NCI-H345 treated with DMSO at 0.1 percent for 48 hours (cell line): ENCODE data around the gene DIAPH3.

Experiments used
- DNase-seq: peaks from one replicate; lab custom pipeline; 2025; ENCODE audit not compliant: unreplicated experiment; lab: John Stamatoyannopoulos, UW

The DIAPH3 gene

DNA sequence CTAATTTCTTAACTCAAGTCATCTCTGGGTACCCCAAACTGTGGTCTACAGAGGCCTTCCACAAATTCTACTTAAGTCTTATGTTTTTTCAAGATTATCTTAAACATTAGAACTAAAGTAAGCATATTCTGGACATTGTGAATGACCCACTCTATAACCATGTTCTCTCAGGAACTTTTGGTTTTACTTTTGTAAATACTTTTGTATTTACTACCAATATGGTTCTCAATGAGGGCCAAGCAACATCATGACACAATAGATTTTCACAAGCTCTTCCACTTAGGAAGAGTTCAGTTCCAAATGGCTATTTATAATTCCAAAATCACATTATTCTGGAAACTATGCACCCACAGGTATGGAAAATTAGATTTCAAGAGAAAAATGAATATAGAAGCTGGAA, 10.8 kb downstream of the DIAPH3 start:
- DNase-seq: no peak

DNA sequence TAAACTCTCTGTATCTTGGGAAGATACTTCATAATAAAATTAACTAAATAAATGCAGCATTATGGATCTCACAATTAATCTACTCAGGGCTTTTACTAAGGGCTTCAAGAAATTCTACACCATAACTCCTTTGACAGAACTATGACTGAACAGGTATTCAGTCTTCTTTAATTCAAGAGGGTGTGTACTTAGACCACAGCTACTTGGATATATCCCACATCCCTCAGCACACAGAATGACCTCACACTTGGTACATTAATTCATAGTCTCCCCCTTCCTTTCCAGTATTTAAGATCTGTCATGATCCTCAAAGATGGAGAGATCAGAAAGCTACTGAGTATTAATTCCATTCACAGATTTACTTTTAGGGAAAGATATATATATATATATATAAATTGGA, 11.6 kb downstream of the DIAPH3 start:
- DNase-seq: no peak

DNA sequence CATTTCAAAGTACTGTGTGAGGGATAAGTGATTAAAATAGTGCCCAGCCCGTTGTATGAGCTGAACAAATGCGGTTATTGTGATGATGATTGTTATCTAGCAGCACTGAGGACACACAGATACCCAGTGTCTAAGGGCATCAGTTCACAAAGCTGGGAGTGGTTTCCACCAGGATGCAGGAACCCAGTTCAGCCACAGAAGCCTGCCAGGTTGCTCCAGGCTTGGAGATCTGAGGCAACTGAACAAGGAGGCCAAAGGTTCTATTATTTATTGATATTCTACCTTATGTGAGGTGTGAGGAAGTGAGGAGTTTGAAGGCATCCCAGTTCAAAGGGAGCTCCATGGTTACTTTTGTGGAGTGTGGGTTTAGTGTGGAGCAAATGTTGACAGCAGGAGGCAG, 13.2 kb downstream of the DIAPH3 start:
- DNase-seq: no peak

DNA sequence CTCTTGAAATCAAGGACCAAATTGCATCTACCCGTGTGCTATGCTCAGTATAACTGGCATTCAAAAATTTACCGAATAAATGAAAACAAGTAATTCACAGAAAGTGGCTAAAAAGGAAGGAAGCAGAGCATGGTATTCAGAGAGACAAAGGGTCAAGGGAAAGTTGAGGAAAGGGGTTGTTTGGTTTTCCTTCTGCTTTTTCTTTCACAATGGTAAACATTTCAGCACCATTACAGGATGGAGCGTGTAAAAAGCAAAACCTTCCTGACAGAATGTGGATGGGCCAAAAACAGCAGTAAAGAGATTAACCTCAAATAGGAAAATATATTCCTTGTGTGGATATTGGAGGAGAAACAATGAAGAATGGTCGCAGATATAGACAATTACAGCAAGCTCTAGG, 14.8 kb downstream of the DIAPH3 start:
- DNase-seq: no peak

DNA sequence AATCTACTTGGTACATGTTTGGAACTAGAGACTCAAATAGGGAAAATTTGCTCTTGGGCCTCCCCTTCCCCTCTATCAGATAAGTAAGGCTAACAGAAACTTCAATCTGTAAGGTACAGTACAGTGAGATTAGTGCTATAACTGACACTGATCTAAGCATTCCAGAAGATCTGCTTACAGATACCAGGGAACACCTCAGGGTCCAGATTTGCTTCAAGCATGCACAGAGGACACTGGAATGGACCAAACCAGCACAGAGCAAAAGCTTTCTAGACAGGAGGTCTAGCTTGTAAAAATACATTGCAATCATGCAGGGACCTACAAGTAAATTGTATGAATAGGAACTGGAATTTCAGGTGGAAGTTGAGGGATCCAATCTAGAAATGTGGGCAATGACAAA, 16.4 kb downstream of the DIAPH3 start:
- DNase-seq: no peak

DNA sequence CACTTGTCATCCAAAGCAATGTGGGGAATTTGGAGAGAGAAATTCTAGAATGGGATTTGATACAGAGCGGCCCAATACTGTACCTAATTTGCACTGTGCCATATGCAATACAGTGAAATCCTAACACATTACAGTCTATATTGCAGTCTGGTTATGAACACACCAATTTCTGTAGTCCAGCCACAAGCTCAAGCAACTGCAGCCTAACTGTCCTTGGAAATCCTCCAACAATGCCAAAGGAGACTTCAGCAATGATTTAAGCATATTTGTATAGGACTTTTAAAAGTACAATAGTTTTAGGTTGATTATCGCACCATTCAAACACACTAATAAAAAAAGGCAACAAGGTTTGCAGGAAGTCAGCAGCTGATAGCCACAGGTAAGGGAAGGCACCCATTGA, 17.3 kb downstream of the DIAPH3 start:
- no peak for DNase-seq

DNA sequence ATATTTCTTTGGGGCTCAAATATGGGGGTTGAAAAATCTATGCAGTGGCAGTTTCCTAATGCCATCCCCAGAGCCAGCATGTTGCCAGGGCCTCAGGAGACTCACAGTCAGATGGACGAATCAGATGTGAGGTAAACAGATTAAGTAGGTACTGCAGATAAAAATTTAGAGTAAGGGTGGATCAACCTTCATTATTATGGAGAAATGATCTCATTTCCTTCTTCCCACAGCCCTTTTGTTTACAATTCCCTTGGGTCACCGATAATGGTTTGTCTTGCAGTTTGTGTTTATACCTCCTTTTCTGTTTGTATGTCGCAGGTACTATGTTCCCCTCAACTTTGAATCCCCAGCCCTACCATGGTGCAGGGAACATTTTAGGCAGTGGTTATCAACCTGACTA, 20.0 kb downstream of the DIAPH3 start:
- peak; percentile 13 for DNase-seq

DNA sequence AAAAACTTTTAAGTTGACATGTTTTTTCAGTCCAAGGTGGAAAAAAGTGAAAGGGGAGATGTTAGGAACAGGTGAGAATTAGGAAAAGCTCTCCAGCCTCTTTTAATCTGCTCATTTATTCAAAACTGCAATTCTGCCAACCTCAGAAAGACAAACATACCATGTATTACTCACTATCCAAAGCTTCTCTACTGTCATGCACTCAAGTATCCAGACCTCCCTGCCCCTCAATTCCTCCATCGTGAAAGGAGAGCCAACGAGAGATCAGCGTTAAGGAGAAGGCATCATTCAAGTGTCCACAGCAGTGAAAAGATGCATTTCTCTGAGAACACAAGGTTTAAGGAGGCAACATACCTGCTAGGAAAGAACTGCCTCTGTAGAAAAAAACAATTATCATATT, 24.5 kb downstream of the DIAPH3 start:
- no peak for DNase-seq

DNA sequence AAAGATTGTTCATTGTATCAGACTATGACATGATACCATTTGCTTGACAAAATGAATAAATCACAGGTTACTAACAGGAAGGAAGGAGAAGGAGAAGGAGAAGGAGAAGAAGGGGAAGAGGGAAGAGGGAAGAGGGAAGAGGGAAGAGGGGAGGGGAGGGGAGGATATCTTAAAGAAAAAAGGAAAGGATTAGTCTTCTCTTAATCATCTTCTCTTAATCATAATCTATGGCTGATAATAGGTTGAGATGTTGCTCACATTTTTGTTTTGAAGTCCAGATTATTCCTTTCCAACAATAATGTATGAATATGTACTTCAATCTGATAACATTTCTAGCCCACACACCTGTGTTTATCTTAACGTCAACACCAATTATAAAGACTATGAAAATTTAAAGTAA, 25.1 kb downstream of the DIAPH3 start:
- DNase-seq: no peak

DNA sequence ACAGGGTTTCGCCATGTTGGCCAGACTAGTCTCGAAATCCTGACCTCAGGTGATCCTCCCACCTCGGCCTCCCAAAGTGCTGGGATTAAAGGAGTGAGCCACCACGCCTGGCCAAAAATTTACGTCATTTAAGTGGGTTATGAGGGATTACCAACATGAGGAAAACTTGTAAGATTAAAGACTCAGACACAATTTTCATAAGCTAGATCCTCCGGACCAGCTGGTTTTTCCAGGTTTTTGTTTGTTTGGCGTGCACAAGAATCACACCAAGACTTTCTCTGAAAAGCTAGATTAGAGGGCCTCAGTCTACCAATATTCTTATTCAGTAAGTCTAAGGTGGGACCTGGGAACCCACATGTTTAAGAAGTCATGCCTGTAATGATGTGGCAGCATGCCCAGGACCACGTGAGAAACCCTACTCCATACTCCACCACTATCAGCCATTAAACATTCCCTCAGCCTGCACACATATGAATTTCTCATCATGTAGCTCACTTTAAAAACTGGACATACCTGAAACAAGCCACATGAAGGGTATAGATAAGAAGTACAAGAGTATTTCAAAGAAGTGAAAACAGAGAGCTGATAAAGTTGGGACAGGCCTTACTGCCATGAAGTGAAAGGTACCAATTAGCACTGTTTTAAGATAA, 25.7 kb downstream of the DIAPH3 start:
- no peak for DNase-seq

DNA sequence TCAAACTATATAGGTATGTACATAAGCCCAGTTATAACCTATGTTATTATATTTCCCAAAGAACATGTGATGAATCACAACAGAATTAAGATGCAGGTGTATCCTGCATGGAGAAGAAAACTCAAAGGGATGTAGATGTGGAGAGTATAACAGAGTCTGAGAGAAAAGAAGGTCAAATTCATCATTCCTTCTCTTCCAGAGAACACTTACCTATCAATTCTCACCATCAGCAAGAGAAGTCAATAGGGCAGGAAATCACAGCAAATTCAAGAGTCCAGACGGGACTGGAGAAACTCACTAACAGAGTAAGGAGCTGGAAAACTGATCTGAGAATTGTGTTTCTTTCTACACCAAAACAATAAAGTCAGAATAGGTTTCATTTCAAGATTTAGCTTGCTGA, 28.4 kb downstream of the DIAPH3 start:
- DNase-seq: no peak

DNA sequence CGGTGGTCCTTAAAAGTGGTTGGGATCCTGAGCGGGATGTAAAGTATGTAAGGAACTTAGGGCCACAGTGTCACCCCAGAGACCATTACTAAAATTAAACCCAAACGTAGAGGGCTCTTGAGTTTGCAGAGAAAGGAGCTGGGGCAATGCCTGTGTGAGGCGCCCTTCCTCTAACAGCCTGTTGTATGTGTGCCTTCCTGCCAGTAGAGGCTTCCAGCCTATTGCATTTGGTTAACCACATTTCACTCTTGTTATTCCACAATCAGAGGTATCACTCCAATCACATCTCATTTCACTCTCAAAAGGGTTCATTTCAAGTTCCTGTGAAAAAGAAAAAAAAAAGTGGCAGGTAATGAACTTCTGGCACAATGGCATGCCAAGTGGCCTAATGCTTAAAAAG, 29.4 kb downstream of the DIAPH3 start:
- no peak for DNase-seq

DNA sequence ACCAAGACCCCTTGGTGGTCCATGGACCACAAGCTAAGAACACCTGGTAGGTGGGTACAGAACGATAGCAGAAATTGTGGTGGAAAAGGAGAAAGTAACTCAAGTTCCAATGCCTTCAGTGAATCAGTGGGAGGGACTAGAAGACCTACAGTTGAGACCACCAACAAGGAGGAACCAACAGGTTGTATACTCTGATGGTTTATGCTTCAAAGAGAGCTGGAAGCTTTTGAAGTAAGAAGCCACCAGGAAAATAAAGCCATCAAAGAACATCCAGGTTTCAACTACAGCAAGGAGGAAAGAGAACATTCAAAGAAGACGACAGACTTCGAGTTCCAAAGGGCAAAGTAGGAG, 42.4 kb downstream of the DIAPH3 start:
- DNase-seq: no peak

DNA sequence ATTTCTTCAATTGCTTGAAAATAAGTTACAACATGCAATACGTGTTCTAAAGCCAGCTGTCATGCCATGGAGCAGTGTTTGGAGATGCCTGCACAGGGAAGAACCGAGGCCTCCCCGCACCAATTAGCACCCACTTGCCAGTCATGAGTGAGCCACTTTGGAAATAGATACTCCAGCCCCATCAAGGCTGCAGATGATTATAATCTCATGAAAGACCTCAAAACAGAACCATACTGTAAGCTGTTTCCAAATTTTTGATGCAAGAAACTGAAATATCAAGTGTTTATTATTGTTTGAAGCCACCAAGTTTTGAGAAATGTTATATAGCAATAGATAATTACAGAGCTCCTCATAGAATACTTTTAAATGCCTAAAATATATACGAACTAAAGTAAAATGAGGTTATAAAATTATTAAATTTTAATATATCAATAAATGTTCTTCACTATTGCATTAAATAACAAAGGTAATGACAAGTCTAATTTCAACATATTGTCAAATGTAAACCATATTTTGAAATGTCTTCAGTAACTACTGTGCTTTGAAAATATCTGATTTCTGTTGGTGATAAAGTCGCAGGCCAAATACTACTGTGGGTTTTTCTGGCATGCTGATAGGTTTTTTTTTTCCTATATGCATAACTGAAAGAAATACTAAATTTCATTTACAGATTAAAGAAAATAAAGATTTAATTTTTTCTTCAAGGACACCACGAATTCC, 43.0 kb downstream of the DIAPH3 start:
- no peak for DNase-seq

DNA sequence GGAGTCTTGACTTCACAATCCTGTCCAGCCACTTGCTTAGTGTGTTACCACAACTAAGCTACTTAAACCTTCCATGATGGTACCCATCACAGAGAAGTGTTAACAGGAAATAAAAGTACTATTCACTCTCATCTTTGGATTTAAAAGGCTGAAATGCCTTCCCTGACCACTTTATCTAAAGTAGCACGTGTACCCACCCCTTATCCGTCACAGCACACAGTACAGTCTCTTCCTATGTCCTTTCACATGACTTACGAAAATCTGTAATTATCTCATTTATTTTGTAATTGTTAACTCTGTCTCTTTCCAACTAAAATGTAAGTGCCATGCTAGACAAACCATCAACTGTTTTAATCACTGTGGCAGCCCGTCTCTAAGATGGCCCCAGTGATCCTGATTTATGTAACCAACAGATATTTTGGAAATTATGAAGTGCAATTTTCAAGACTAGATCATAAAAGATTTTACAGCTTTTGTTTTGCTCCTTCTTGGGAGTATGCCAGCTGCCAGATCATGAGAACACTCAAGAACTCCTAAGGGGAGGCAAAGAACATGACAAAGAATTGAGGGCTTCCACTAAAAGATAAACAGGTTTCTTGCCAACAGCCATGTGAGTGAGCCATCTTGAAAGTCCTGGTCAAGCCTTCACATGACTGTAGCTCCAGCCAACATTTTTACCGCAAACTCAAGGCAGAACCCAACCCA, 44.9 kb downstream of the DIAPH3 start:
- no peak for DNase-seq

DNA sequence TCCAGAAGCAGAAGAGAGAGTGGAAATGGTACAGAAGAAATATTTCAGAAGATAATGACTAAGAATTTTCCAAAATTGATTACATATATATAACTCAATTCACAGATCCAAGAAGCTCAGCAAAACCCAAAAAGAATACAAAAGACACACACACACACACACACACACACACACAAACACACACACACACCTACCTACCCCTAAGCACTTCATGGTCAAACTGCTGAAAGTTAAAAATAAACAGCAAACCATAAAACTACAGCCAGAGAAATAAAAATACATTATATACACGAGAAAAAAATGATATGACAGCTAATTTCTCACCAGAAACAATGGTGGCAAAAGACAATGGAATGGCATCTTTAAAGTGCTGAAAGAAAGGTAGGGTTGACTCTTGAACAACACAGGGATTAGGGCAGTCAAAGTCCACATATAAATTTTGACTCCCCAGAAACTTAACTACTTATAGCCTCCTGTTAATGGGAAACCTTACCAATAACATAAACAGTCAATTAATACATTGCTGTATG, 49.2 kb downstream of the DIAPH3 start:
- DNase-seq: no peak

DNA sequence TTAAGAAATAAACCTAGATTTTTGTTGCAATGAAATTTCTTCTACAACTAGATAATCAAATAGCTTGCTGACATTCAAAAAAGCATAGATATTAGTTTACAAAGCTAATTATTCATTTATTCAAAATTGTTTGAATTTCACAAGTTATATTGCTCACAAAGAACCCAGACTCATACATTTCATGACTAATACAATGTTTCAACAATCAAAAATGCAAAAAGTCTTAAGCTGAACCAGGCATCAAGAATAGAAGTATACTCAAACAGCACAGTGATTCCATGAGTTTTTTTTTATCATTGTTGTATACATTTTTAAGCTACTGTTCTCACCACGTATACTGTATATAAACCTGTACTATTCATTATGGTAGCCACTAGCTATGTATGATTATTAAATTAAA, 51.0 kb downstream of the DIAPH3 start:
- no peak for DNase-seq

DNA sequence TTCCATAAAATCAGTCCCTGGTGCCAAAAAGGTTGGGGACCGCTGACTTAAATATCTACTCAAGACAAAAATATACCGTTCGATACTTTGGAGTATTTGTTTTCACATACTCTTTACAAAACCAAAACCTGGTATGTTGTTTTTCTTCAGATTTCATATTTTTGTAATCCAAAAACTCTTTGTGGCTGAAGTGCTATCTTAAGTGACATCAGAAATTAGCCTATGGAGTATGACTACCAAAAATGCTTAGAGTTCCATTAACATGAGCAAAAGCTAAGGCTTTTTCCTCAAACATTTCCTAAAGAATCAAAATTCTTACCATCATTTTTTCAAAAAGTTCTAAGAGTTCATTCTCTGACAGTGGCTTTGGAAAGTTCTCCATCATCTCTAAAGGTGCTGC, 52.0 kb downstream of the DIAPH3 start:
- DNase-seq: no peak

DNA sequence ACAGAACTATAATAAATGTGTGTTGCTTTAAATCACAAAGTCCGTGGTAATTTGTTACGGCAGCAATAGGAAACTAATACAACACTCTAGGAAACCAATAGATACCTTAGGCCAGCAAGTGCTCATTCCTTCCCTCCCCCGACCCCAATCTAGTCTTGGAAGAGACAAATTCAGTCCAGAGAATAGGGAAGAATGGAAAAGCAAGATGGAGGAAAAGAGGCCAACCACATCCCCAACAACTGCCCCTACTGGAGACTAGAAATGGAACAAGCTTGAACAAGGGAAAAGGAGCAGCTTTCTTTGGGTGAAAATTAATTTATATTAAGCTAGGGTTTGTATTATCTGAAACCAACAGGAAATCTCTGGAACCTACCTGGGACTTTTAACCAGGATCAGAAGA, 54.4 kb downstream of the DIAPH3 start:
- DNase-seq: no peak

DNA sequence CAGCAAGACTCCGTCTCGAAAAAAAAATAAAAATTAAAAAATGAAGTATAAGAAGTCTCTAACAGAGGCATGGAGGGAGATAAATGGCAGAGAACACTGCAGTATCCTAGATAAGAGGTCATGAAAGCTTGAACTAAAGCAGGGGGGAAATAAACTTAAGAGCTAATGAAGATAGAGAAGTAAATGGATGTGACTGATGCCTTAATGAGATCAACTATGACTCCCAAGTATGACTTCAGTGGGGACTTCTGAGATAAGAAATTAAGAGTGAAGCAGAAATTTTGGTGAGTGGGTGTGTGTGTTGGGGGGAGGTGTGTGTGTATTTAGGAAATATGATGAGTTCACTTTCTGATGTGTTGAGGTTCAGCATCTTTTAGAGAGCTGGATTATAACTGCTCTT, 55.1 kb downstream of the DIAPH3 start:
- DNase-seq: no peak

DNA sequence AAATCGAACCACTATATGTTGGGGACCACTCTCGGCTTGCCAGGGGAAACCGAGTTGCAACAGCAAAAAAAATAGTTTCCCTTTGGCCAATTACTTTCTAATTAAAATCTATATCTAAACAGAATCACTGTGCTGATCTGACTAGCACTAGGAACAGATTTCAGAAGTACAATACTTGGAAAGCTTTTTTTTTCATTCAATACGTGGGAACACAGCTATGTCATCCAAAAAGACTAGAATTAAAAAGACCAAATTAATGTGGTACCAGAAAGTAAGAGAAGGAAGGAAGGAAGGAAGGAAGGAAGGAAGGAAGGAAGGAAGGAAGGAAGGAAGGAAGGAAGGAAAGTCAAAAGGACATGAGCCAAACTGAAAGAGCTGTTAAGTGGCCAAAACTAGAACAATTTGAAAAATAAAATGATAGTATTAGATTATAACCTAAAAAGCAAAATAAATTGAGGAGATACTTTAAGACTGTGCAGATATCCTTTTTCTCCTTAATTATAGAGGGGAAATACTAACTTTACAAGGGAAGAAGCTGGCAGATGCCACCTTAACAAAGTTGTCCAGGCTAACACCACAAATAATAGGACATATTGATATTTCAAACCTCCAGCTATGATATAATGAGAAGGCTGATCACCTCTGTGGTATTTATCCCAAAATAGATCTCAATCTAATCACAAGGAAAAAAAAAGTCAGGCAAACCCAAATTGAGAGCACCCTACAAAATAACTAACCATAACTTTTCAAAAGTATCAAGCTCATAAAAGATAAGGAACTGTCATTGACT, 63.9 kb downstream of the DIAPH3 start:
- no peak for DNase-seq

DNA sequence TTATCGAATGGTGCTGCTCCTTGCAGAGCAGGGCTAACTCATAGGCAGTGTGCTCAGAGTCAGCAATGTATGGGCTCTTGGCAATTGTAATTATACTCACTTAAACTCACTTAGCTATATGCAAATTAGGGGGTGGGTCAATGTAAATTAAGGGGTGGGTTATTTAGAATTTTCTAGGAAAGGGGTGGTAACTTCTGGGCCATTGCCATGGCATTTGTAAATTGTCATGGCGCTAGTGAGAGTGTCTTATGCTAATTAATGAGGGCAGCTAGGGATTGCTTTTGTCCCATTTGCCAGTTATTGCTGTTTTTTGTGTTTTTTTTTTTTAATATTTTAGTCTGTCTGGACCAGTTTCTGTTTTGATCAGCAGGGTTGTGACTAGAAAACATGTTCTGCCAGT, 68.4 kb downstream of the DIAPH3 start:
- DNase-seq: no peak
